NT2/D1 (cell line): ENCODE data around the gene MAGI2.
"Not testable (repeated sequence)": the region's sequence is repeated elsewhere in the genome, so short reads cannot be mapped to it uniquely, and the experiment has no call there.

Experiments used
- DNase-seq: peaks from one replicate; pipeline ENCODE4 v3.0.0-alpha.2; 2011; ENCODE audit warnings: low read depth, low spot score
- H3K27me3 ChIP-seq: 2 replicates; pipeline ENCODE4 v1.6.0; 2011; ENCODE audit warnings: mild to moderate bottlenecking; ENCODE audit not compliant: insufficient read length, insufficient read depth
- H3K36me3 ChIP-seq: 2 replicates; pipeline ENCODE4 v1.6.1; 2011; ENCODE audit warnings: mild to moderate bottlenecking, low read length, mixed read lengths; ENCODE audit not compliant: insufficient read depth, insufficient read length
- H3K4me1 ChIP-seq: 2 replicates; pipeline ENCODE4 v1.5.1; 2011; ENCODE audit not compliant: insufficient read depth, insufficient read length
- H3K4me3 ChIP-seq: 2 replicates; pipeline ENCODE4 v1.5.1; 2011; ENCODE audit warnings: low read depth; ENCODE audit not compliant: insufficient read length
- H3K9ac ChIP-seq: 2 replicates; pipeline ENCODE4 v1.6.0; 2011; ENCODE audit warnings: low read depth; ENCODE audit not compliant: insufficient read length
- H3K9me3 ChIP-seq: 2 replicates; pipeline ENCODE4 v1.5.1; 2011; ENCODE audit warnings: mild to moderate bottlenecking, low read length; ENCODE audit not compliant: insufficient read depth
- SUZ12 ChIP-seq: IDR thresholded peaks from 2 replicates; pipeline ENCODE4 v1.6.1; 2011; ENCODE audit not compliant: insufficient read length, insufficient read depth; ENCODE audit errors: extremely low read depth
- YY1 ChIP-seq: IDR thresholded peaks from 2 replicates; pipeline ENCODE4 v1.6.1; 2011; ENCODE audit not compliant: insufficient read length, insufficient read depth
- ZNF274 ChIP-seq: IDR thresholded peaks from 2 replicates; pipeline ENCODE4 v1.6.1; 2011; ENCODE audit warnings: mild to moderate bottlenecking, low read depth, low read length

The MAGI2 gene

DNA sequence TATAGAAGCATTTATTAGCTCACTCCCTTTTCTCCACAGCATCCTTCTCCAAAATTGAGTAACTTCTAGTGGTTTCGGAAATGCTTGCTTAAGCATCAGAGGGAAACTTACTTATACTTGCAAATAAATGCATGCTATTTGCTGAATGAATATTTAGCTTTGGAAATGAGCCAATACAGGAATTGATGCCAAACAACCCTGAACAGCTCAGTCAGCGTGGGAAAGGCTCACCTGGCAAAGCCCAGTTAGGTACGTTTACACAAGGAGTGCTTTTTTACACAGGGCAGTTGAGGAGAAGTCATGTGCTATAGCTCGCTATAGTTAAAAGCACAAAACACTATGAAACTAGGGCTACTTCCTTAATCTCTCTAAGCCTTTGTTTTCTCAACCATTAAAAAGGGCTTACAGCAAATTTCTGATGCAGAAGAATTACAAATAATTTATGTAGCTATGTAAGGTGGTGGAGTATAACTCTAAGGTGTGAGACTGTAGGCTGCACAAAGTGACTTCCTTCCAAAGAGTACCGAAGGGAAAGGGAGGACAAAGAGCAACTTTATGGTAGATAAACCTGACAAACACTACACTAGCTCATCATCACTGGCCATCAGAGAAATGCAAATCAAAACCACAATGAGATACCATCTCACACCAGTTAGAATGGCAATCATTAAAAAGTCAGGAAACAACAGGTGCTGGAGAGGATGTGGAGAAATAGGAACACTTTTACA, 1156.7 kb downstream of the MAGI2 start:
- no peak overlapping the region for H3K4me3 ChIP-seq
- no peaks in the 10 kb centered on the region for H3K4me1 ChIP-seq
- no peak for DNase-seq
- no peaks in the 10 kb centered on the region for H3K9me3 ChIP-seq
- H3K9ac ChIP-seq, result no peak overlapping the region
- H3K27me3 ChIP-seq, result no peaks in the 10 kb centered on the region
- no peaks in the 10 kb centered on the region for H3K36me3 ChIP-seq
- no peak for TF ChIP-seq YY1
- TF ChIP-seq ZNF274, result no peak
- no peak for TF ChIP-seq SUZ12

DNA sequence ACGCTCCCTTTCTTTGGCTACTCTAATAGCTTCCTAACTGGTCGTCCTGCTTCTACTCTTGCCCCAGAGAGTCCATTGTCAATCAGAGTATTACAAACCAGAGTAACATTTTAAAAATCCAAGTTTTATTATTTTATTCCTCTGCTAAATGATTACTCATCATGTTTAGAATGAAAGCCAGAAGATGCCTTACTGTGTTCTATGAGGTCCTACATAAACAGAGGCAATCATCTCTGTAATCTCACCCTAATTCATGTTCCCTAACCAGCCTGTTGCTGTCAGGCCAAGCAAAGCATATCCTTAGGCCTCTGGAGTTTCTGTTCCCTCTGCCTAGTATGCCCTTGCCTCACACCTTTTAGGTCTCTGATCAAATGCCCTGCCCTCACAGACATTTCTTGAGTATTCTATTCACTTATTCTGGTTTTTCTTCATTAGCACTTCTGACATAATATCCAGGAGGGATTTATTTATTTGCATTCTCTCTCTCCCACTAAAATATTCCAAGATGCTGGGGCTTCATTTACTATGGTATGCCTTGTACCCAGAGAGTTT, 1157.3 kb downstream of the MAGI2 start:
- H3K9ac ChIP-seq, result no peak overlapping the region
- H3K36me3 ChIP-seq, result no peaks in the 10 kb centered on the region
- H3K9me3 ChIP-seq, result no peaks in the 10 kb centered on the region
- TF ChIP-seq YY1, result no peak
- no peak for TF ChIP-seq ZNF274
- TF ChIP-seq SUZ12, result no peak
- no peak overlapping the region for H3K4me3 ChIP-seq
- no peaks in the 10 kb centered on the region for H3K4me1 ChIP-seq
- H3K27me3 ChIP-seq, result no peaks in the 10 kb centered on the region
- no peak for DNase-seq

- H3K27me3 ChIP-seq, H3K4me1 ChIP-seq, H3K9ac ChIP-seq, H3K36me3 ChIP-seq, H3K4me3 ChIP-seq, DNase-seq, H3K9me3 ChIP-seq: not testable (repeated sequence)
Observed at GRCh38 chr7:78289471-78289870, 1164.0 kb downstream of the MAGI2 start.

- H3K36me3 ChIP-seq, result no peaks in the 10 kb centered on the region
- no peaks in the 10 kb centered on the region for H3K9me3 ChIP-seq
- H3K4me1 ChIP-seq, result no peaks in the 10 kb centered on the region
- H3K4me3 ChIP-seq, result no peak overlapping the region
- no peaks in the 10 kb centered on the region for H3K27me3 ChIP-seq
- no peak for TF ChIP-seq ZNF274
- TF ChIP-seq SUZ12, result no peak
- no peak for TF ChIP-seq YY1
- no peak overlapping the region for H3K9ac ChIP-seq
- no peak for DNase-seq
Observed at GRCh38 chr7:78284945-78285344, 1168.5 kb downstream of the MAGI2 start.

- Histone ChIP-seq H3K4me3 (no peak overlapping the region), H3K27me3 (no peaks in the 10 kb centered on the region), H3K4me1 (no peaks in the 10 kb centered on the region), H3K36me3 (no peaks in the 10 kb centered on the region), H3K9me3 (no peaks in the 10 kb centered on the region), H3K9ac (no peak overlapping the region)
- TF ChIP-seq YY1 (no peak), ZNF274 (no peak), SUZ12 (no peak)
- DNase-seq, result no peak
Observed at GRCh38 chr7:78280276-78280675, 1173.2 kb downstream of the MAGI2 start.

GRCh38 chr7:78279457-78279856, 1174.0 kb downstream of the MAGI2 start:
- Histone ChIP-seq H3K27me3 (no peaks in the 10 kb centered on the region), H3K9me3 (no peaks in the 10 kb centered on the region), H3K36me3 (no peaks in the 10 kb centered on the region), H3K9ac (no peak overlapping the region), H3K4me1 (no peaks in the 10 kb centered on the region), H3K4me3 (no peak overlapping the region)
- DNase-seq, result no peak
- no peak for TF ChIP-seq YY1
- TF ChIP-seq SUZ12, result no peak
- no peak for TF ChIP-seq ZNF274

DNA sequence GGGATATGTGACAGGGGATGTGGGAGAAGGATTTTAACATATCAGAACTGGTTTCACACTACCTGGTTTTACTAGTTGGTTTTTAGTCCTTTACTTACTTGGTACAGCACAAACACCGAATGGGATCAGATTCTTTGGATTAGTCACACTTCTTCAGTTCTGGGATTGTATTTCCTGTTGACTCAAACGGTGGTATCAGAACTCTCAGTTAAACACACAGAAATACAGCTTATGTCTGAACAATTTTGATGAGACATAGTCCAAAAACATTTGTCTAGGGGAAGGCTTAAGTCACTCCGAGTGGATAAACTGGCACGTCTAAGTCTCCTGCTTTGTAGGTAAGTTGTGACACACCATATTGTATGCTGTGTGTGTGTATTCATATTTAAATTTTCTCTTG, 1174.4 kb downstream of the MAGI2 start:
- H3K27me3 ChIP-seq, result no peaks in the 10 kb centered on the region
- TF ChIP-seq YY1 (no peak), SUZ12 (no peak), ZNF274 (no peak)
- no peaks in the 10 kb centered on the region for H3K9me3 ChIP-seq
- H3K4me3 ChIP-seq, result no peak overlapping the region
- no peak overlapping the region for H3K9ac ChIP-seq
- H3K36me3 ChIP-seq, result no peaks in the 10 kb centered on the region
- no peaks in the 10 kb centered on the region for H3K4me1 ChIP-seq
- DNase-seq, result no peak

DNA sequence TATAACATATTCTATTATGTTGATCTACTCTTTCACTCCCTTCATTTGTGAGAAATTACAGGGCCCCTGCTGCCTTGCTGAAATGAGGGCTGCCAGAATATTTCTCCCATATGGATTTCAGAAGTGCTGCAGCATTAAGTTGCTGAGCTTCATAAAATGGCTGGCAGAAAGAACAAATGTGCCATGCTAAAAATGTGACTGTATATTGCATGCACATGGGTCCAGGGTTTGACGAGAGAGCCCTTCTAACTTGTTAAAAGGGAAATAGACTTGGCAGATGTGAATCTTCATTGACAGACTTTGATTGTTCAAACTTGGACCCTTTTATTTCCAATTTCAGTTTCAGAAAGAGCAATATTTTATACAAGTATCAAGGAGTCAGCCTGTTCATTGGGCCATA, 1186.3 kb downstream of the MAGI2 start:
- no peak for DNase-seq
- Histone ChIP-seq H3K36me3 (no peaks in the 10 kb centered on the region), H3K27me3 (no peaks in the 10 kb centered on the region), H3K9ac (no peak overlapping the region), H3K9me3 (no peaks in the 10 kb centered on the region), H3K4me3 (no peak overlapping the region), H3K4me1 (no peaks in the 10 kb centered on the region)
- TF ChIP-seq ZNF274, result no peak
- TF ChIP-seq YY1, result no peak
- no peak for TF ChIP-seq SUZ12
